ENCODE measurements around the gene DDRGK1.
"Not testable (repeated sequence)": the region's sequence is repeated elsewhere in the genome, so short reads cannot be mapped to it uniquely, and the experiment has no call there.

DDRGK1 gene

GRCh38 chr20:3165473-3166337 is 38.8 kb downstream of the DDRGK1 start:
- DNase-seq (ENCODE audit: low read depth in 2 of 2) = no peak

- no peak for DNase-seq (ENCODE audit: low read depth in 2 of 2)
Measured at GRCh38 chr20:3164763-3165410, 39.6 kb downstream of the DDRGK1 start.

- no peak for DNase-seq (ENCODE audit: low read depth in 2 of 2)
Measured at GRCh38 chr20:3164043-3164762, 40.3 kb downstream of the DDRGK1 start.

GRCh38 chr20:3163099-3164042 is 41.1 kb downstream of the DDRGK1 start:
- no peak for DNase-seq (ENCODE audit: low read depth in 2 of 2)

- no peak for DNase-seq (ENCODE audit: low read depth in 2 of 2)
Measured at GRCh38 chr20:3162080-3162611, 42.3 kb downstream of the DDRGK1 start.

- DNase-seq (ENCODE audit: low read depth in 2 of 2) = no peak
Measured at GRCh38 chr20:3161316-3162079, 43.0 kb downstream of the DDRGK1 start.

- DNase-seq (ENCODE audit: low read depth in 2 of 2) = no peak
Measured at GRCh38 chr20:3160418-3160817, 44.1 kb downstream of the DDRGK1 start.

- no peak for DNase-seq (ENCODE audit: low read depth in 2 of 2)
Measured at GRCh38 chr20:3158968-3159431, 45.5 kb downstream of the DDRGK1 start.

GRCh38 chr20:3157817-3158216 is 46.7 kb downstream of the DDRGK1 start:
- no peak for DNase-seq (ENCODE audit: low read depth in 2 of 2)

GRCh38 chr20:3156811-3157619 is 47.5 kb downstream of the DDRGK1 start:
- no peak for DNase-seq (ENCODE audit: low read depth in 2 of 2)

- DNase-seq (ENCODE audit: low read depth in 2 of 2) = not testable (repeated sequence)
Measured at GRCh38 chr20:3152057-3152644, 52.3 kb downstream of the DDRGK1 start.

- no peak for DNase-seq (ENCODE audit: low read depth in 2 of 2)
Measured at GRCh38 chr20:3150908-3151307, 53.6 kb downstream of the DDRGK1 start.

- DNase-seq (ENCODE audit: low read depth in 2 of 2) = no peak
Measured at GRCh38 chr20:3146732-3147341, 57.6 kb downstream of the DDRGK1 start.

- DNase-seq (ENCODE audit: low read depth in 2 of 2) = no peak
Measured at GRCh38 chr20:3141757-3142156, 62.7 kb downstream of the DDRGK1 start.

All from stimulated activated CD4-positive, alpha-beta T cell treated with anti-CD3 and anti-CD28 coated beads, Interleukin-15, amount 100 ng/mL, for 48 hours (primary cell).